Renal pelvis (tissue), 4 donors: ENCODE data around the gene CTNNA2. TPM values are rescaled to one million over a fixed set of nuclear protein-coding genes. Genes with fewer than 3 reads are reported as not detected.

Source experiments
- DNase-seq: peaks from one replicate; pipeline ENCODE4 v3.0.0-alpha.2; 2013
- polyA plus RNA-seq, 3 donors: library from polyadenylated mRNA; unstranded; fragments of 120-200 nt; gene quantifications; one replicate each; pipeline ENCODE4 v1.2.1, GENCODE V29; 2013; ENCODE audit not compliant: insufficient read length in 3 of 3

Gene CTNNA2
- polyA plus RNA-seq, 3 donors: 4.0 to 5.2 (median 4.2) TPM

DNA sequence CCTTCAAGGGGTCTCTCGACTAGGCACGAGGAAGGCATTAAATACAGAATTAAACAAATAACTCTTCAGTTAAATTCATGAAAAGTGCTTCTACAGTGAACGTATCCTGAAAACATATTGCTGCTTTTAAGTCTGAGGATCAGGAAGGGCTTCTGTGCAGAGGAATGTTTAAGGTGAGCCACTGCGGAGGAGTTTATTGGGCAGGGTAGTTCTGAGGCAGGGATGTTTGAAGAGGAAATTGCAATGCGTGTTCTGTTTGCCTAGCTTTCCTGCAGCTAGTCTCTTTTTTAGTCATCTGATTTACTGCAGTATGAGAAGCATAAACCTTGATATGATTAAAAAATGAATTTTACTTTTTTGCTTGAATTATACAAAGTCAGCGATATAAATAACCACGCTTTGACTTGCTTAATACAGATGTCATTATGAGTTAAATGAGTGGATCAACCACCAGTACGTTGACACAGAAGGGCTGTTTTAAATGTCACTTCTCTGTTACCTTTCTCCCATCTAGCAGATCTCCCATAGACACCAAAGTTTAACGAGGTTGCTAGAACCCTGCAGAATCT lies 98.7 kb downstream of the CTNNA2 start:
- no peak for DNase-seq

DNA sequence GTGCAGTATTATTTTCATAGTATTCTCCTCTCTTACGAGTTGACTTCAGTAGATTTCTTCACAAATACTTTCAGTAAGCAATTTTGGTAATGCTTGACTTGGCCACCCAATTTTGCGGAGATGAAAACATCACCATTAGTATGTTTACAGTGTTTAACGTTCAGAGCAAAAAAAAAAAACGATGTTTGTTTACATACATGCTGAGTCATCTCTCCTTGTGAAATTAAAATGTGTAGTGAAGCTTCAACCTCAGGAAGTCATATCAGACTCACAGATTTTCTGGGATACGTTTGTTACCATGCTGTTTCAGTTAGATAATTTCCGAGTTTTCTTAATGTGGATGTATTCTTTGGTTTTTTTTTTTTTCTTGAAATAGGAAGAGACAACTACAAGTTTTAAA lies 100.1 kb downstream of the CTNNA2 start:
- no peak for DNase-seq

DNA sequence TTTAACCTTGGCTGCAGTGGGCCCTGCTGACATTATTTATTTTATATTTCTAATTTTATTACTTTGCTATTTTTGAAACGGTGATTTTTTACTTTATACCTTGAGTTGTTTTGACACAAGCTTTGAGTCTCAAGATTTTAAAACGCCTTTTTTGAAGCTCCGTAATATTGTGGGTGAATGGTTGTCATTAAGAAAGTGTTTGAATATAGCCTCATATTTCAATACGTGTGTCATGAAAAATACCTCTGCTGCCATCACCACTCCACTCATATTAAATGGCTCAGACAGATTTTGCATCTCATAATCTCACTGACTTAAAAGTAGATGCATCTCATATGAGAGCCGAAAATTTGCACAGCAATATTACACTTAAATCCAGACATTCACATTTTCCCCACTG lies 106.6 kb downstream of the CTNNA2 start:
- no peak for DNase-seq

DNA sequence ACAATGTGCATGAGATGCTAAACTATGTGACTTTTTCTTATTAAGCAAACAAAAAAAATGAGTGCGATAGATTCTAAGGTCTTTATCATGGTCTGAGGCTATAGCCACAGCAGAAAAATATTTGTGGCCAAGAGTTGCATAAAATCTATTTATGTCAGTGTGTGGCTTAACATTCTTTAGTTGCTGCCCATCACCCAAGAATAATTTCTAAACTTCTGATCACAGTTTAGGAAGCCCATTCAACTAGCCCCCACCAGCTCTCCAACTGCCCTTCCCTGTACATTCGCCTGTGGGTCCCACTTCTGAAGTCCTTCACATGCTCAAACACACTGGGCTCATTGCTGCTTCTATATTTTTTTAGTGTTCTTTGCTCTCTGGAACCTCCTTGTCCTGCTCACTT lies 107.1 kb downstream of the CTNNA2 start:
- no peak for DNase-seq

DNA sequence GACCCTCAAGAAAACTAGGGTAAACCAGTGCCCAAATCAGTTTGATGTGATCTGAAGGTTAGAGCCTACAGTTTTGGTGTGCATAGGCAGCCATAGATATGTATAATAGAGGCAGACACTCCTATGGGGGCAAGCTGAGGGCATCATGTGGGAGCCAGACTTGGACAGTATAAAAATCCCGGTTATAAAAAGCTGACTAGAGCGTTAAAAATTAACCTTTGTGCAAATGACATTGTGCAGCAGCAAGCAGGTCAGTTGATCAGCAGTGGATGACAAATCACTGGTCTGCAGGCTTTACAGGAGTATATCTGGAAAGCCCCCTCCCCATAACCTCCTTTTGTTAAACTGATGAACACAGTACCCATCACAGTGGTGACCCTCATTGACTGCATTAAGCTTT lies 107.8 kb downstream of the CTNNA2 start:
- DNase-seq: no peak

DNA sequence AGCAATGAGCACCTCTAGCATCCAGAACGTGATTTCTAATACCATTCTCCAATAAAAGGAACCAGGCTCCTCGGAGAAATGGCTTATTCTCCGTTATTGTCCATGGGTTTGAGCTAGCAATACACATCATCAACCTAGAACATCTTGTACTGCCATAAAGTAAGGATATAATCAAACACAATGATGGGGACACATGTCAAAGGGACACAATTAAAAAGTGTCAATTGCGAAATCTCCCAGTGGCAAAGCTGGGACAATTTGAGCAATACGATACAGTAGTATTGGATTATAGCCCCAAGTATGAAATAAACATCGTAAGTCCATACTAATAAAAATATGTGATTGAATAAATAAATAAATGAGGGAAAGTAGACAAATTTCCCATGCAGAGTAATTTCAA lies 108.4 kb downstream of the CTNNA2 start:
- DNase-seq: no peak

DNA sequence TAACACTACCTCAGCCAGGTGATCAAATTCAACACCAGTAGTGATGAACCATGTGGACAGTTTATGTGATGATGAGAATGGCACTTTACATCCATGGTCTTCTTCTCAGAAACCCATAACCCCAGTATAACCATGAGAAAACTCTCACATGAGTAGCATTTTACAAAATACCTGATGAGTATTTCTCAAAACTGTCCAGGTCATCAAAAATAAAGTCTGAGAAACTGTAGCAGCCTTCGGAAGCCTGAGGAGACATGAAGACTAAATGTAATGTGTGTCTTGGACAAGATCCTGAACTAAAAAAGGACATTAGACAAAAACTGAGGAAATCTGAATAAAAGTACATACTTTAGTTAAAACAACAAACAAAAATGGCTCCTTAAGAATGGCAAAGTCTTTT lies 108.9 kb downstream of the CTNNA2 start:
- no peak for DNase-seq

DNA sequence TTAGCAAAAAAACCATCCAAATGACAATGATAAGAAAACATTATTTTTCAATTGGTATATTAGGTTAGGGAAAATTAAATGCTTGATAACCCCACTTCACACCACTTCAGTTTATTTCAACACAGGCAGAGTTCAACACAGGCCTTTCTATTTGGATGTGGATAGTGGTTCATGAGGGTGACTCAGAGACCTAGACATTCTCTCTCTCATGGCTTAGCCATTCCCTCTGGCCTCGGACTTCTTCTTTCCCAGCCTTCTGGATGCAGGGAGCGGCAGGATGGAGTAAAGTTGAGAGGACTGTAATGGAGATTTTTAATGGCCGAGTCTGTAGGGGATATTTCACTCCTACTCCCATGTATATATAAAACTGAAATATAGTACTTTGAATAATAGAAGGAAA lies 109.7 kb downstream of the CTNNA2 start:
- DNase-seq: no peak

DNA sequence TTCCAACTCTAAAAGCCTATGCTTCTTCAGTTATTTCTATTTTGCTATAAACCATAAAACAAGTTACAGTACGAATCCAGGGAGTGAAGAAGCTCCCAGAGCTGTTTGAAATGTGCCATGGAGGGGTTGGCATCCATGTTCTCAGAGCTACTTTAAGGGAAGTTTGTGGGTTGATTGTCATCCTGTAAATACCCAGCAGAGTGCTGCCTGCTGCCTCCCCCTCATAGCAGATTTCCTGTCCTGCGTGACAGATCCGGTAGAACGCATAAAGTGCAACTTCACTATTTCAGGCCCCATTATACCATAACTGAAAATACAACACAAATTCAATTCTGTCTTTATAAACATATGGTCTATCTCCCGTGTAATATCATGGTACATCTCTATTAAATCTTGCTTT lies 114.4 kb downstream of the CTNNA2 start:
- no peak for DNase-seq

DNA sequence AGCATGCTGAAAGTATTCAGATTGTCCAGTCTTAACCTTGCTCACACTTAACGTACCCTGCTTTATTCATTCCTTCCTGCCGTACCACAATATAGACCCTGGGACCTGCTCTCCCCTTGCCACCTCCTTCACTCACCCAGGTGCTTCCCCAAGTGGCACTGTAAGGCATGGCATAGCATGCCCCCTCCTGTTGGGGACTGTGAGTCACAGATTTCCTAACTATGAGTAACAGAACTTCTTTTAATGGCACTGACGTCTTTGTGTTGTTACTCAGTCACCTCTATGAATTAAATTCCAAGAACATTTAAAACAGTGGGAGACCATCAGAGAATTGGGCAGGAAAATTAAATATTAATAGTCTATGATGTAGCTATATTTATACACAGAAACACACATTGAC lies 117.2 kb downstream of the CTNNA2 start:
- DNase-seq: no peak

DNA sequence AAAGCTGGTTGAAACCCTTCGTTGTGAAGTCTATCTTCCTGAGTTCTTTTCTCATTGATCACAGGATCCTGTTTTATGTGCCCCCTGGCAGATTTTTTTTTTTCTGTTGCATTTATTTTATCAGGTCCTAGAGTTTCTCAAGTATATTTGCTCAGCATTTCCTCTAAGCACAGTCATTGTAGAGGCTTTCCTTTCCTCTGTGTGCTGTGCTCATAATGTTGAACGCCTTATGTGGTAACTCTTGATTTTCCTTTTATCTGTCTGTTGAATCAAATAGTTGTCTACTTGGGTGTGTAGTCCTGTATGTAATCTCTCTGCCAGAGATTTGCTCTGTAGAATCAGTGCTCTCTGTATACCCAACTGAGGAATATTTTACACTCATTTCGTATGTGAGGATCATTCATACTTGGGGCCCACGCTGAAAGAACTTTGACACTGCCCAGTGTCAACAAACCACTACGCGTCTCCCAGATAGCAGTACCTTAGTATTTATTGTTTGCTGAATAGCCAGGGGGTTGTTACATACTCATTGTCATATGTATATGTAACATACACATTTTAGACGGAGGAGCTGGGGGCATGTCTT lies 118.2 kb downstream of the CTNNA2 start:
- DNase-seq: no peak

DNA sequence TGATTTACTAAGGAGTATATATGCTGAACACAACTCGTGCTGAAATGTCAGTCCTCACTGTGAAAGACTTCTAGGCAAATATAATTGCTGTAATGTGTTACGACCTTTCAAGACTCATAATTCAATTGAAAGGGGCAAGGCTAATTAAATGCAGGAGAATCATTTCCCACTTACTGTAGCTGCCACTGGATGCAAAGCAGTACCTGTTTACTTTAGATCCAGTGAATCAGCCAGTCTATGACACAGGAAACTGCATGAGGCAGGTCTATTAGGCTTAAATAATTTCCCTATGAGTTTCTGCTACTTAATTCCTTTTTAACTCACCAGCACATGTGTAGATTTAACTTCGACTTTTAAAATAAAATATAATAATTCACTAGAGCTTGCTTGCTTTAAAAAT lies 125.6 kb downstream of the CTNNA2 start:
- peak; percentile 14 for DNase-seq

DNA sequence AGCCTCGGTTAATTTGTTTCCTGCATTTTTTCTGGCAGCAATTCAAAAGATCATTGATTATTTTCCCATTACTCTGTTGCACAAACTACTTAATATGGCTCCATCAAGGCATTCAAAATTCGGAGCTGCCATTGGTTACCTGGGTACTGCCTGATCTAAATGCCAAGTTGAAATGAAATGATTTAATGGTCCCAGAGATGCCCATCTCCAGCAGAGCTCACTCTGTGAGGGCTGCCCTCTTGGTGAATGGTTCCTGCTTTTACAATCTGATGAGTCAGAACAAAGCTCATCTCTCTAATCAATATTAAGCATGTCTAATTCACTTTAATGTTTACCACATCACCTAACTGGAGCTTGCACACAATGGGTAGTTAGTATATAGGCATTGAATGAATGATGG lies 126.1 kb downstream of the CTNNA2 start:
- DNase-seq: no peak

DNA sequence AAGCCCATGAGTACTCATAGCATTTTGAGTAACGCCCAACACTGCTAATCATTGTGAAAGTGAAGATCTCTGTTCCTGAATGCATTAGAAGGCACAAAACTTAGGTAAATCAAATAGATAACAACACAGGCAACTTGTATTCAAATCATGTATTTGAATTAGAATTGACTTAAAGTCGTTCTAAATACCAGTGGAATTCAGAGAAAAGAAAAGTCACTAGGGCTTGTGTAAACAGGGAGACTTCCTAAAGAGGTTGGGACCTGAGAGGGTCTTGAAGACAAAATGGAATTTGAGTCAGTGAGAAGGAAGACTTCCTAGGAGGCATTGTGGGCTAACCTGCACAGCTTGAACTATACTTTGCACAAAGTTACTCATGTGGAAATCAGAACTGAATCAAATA lies 127.2 kb downstream of the CTNNA2 start:
- DNase-seq: no peak

DNA sequence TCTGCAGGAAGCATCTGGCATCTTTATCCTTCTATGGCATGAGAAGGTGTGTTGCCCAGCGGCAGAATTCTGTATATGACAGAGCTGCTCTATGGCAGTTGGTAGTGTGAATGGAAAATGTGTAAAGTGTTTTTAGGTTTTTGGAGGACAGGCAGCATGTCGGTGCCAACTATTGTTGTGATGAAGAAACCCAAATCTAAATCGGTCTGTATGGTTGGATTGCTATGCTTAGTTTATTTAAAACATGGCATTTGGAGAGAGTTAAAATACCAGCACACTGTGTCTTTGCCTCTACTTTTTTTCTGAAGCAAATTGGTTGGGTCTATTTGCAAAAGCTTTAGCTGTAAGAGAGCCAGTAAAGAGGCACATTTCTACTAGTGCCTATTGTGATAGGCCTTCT lies 136.7 kb downstream of the CTNNA2 start:
- DNase-seq: no peak

DNA sequence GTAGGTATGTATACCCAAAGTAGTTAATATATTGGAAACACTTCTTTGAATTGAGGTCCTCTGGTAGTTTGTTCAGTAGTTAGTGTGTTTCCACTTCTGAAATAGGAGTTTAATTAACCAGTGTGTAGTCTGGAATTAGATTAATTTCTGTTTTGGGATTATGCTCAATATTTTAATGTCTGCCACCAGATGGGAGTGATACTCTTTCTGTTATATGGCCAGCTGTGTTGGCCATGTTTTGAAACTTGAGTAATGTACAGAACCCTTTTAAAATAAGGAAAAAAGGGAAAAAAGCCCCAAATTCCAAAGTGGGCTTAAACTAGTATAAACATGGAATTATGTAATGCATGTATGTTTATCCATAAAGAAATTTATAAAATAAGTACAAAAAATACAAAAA lies 147.7 kb downstream of the CTNNA2 start:
- DNase-seq: no peak

DNA sequence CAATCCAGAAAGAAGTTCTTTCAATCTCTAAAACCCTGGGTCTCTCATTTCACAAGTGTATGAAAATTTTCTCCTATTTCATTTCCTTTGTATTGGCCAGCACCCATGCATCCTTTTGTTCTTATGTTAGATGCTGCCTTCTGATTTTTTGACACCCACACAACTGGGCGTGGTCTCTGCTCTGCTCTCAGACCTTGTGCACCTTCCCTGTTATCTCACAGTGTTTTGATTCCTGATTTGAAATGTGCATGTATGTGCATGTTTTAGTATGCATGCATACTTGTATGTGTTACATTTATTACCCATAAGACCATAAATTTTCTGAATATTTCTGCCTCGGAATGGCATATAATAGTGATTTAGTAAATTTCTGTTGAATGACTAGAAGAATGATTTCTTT lies 152.2 kb downstream of the CTNNA2 start:
- DNase-seq: no peak

DNA sequence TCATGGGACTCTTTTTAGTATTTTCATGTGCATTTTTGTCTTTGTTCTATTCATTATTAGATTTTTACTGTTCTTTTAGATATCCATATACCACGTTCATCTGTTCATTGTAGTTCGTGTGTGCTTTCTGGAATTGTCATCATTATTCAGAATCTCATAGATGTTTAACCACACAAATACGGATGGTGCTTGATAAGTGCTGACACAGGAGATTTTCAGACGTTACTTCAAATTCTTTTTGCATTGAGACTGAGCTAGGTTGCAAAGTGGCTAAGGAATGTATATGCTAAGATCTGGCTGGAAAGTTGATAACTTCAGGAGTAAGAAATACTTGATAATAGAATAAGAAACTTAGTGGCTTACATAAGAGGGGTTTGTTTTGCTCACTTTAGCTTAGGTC lies 153.6 kb downstream of the CTNNA2 start:
- DNase-seq: no peak

DNA sequence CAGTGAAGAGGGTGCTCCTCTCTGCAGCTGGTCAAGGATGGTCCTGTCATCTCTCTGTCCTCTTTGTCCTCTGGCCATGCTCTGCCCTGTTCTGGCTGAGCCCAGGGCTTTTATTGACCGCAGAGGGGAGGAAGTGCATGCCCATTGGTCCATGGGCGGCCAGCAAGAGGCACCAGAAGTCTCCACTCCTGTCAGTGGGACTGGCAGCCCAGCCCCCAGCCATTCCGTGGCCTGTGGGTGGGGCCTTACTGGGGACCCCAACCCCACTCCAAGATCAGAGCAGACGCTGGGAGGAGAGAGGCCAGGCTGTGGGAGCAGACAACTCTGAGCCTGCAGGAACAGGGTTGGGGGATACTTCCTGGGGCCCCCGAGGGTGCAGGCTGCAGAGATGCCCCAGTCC lies 156.9 kb downstream of the CTNNA2 start:
- no peak for DNase-seq

DNA sequence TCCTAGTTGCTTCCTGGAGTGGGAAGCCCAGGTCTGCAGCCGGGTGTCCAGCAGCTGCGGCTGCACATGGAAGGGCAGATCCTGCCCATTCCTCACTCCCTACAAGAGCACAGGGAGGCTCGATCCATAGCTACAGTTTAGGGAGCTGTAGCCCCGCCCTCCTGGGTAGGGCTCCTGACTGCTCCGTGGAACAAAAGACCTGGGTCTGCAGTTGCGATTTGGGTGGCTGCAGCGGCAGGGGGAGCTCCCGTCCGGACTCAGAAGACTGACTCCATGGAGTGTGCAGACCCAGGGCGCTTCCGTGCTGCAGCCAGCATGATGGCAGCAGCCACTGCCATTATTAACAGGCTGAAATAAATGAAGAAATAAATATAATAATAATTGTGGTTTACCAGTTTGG lies 157.3 kb downstream of the CTNNA2 start:
- no peak for DNase-seq

DNA sequence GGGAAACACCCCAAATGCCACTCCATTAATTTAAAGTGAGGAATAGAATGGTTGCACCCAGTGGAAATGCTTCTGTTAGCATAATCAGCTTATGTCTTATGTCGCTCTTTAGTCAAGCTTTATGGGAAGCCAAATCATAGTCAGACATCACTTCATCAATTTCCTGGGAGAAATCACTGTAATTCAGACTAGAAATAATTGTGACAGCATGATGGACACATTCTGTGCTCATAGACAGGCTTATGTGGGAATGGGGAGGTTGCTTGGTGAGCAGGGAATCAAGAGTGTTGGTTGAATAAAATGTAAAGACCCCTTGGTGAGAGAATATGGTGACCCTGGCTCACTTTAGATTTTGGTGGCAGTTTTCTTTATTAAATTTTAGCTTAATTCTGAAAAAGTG lies 174.0 kb downstream of the CTNNA2 start:
- DNase-seq: no peak

DNA sequence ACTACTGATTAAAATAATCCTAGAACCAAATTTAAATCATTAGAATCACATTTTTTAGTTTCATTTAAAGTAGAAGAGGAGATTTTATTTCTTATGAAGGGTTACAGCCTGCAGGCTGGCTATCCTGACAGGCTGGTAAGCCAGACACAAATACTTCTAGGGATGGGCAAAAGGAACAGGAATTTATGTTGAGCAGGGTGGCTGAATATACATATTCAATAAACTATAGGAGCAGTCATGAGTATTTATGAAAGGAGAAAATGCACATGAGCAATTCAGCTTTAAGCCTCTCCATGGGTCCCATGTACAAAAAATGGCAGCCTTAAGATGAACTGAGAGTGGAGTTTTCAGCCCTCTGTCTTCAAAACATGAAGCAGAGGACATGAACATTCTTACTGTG lies 182.4 kb downstream of the CTNNA2 start:
- no peak for DNase-seq

DNA sequence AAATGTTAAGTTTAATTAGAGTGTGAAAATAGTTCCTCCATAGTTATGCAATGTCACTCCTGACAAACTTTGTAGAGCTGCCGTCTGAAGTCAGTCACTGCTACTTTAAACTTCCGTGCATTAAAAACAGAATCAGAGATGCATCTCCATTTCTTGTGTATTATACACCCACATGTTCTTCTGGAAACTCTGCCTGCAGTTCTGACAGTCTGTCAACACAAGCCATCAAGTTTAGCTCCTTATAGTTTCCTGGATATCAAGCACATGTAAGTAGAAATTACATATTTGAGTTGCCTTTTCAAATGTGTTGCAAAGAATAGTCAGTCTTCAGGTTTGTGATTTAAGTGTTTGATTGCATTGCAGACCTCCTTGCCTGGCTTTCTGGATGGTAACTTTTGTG lies 184.3 kb downstream of the CTNNA2 start:
- DNase-seq: no peak

DNA sequence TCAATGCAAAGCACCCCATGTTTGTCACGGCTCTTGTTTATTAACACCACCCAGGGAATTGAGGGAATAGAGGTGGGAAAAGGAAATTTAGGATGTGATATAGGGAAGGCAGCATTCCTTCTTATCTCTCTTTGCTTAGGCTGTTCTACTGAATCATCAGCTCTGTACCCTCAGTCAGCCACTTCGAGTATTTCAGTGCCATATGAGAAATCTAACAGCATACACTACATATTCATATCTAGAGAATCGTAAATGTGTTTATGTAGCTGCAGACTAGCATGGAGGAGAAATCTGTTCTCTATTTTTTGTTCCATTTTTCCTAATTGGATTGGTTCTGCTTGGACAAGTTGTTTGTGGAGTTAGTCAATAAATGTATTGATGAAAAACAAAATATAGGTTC lies 187.8 kb downstream of the CTNNA2 start:
- DNase-seq: no peak

DNA sequence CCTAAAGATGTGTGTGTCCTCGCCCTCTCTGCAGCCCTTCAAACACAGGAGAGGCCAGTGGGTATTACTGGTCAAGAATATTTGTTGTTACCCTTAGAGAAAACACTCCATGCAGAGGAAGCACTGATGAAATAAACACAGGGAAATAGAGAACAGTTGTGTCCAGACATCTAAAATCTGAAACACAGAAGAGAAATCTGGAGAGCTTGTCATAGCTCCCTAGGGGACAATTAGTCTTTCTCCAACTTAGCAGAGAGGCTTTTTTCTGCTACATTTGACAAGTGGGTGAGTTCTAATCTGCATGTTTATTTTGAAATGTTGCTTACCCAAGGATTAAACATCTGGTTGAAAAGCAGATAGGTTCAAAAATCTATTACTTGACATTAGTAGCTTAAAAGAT lies 190.1 kb downstream of the CTNNA2 start:
- no peak for DNase-seq
